CD4-positive, alpha-beta T cell treated with Interferon gamma for 1 hour (primary cell): ENCODE results near the gene KRTAP5-5.
"Not testable (repeated sequence)": the region's sequence is repeated elsewhere in the genome, so short reads cannot be mapped to it uniquely, and the experiment has no call there.

Experiments
- DNase-seq: peaks from one replicate; pipeline ENCODE4 v3.0.0-alpha.2; 2020

Gene KRTAP5-5

GRCh38 chr11:1607901-1608300 is 21.7 kb upstream of the KRTAP5-5 start:
- not testable (repeated sequence) for DNase-seq

GRCh38 chr11:1608363-1608762 is 21.2 kb upstream of the KRTAP5-5 start, which contains the start of gene KRTAP5-3:
Gene KRTAP5-3, minus strand, starts transcription at chr11:1608463. Its CDS starts 78 bp downstream, at chr11:1608385.
- DNase-seq, result no peak

- DNase-seq, result no peak
Observed at GRCh38 chr11:1618231-1618630, 11.3 kb upstream of the KRTAP5-5 start.

- peak; percentile 11 for DNase-seq
Observed at GRCh38 chr11:1619449-1619848, 10.1 kb upstream of the KRTAP5-5 start.

- DNase-seq, result no peak
Observed at GRCh38 chr11:1622086-1622485, 7.5 kb upstream of the KRTAP5-5 start, which contains the start of gene KRTAP5-4. Gene KRTAP5-4, minus strand, starts transcription at chr11:1622138. Its CDS starts 45 bp downstream, at chr11:1622093.

GRCh38 chr11:1623716-1624115 is 5.9 kb upstream of the KRTAP5-5 start:
- DNase-seq, result no peak

GRCh38 chr11:1624621-1625020 is 5.0 kb upstream of the KRTAP5-5 start:
- no peak for DNase-seq

GRCh38 chr11:1625541-1625940 is 4.0 kb upstream of the KRTAP5-5 start:
- no peak for DNase-seq

GRCh38 chr11:1628506-1629325 is 859 bp upstream of the KRTAP5-5 start:
- peak; percentile 51 for DNase-seq

- DNase-seq, result no peak
Observed at GRCh38 chr11:1630271-1630670, 696 bp downstream of the KRTAP5-5 start.

GRCh38 chr11:1631066-1631568 is 1.5 kb downstream of the KRTAP5-5 start:
- DNase-seq, result no peak

GRCh38 chr11:1632053-1632714 is 2.6 kb downstream of the KRTAP5-5 start:
- DNase-seq, result no peak

GRCh38 chr11:1633864-1634263 is 4.3 kb downstream of the KRTAP5-5 start:
- DNase-seq, result no peak

- DNase-seq, result no peak
Observed at GRCh38 chr11:1636291-1636950, 6.8 kb downstream of the KRTAP5-5 start.

- DNase-seq, result no peak
Observed at GRCh38 chr11:1637628-1638027, 8.1 kb downstream of the KRTAP5-5 start.

- no peak for DNase-seq
Observed at GRCh38 chr11:1638344-1638743, 8.8 kb downstream of the KRTAP5-5 start.

GRCh38 chr11:1639102-1639620 is 9.6 kb downstream of the KRTAP5-5 start:
- no peak for DNase-seq

- no peak for DNase-seq
Observed at GRCh38 chr11:1639666-1640065, 10.1 kb downstream of the KRTAP5-5 start.

GRCh38 chr11:1640076-1640946 is 10.7 kb downstream of the KRTAP5-5 start:
- no peak for DNase-seq

GRCh38 chr11:1641096-1641495 is 11.5 kb downstream of the KRTAP5-5 start:
- no peak for DNase-seq

GRCh38 chr11:1642288-1643145 is 12.9 kb downstream of the KRTAP5-5 start:
- no peak for DNase-seq
